Midbrain (tissue), 1 donor: Measurements from ENCODE around the gene ORM2.

Experiments used
- DNase-seq: peaks from one replicate; lab custom pipeline; 2025; lab: John Stamatoyannopoulos, UW

The ORM2 gene

GRCh38 chr9:114371343-114371944 lies 41.8 kb downstream of the ORM2 start:
- no peak for DNase-seq

GRCh38 chr9:114371973-114372917 lies 42.6 kb downstream of the ORM2 start:
- DNase-seq = no peak

- DNase-seq = peak; percentile 47
Measured at GRCh38 chr9:114372921-114373448, 43.3 kb downstream of the ORM2 start.

GRCh38 chr9:114373960-114374730 lies 44.5 kb downstream of the ORM2 start:
- no peak for DNase-seq

GRCh38 chr9:114374936-114375335 lies 45.3 kb downstream of the ORM2 start:
- no peak for DNase-seq

- no peak for DNase-seq
Measured at GRCh38 chr9:114375386-114376175, 45.9 kb downstream of the ORM2 start.

GRCh38 chr9:114376586-114377445 lies 47.1 kb downstream of the ORM2 start:
- no peak for DNase-seq

GRCh38 chr9:114378016-114378415 lies 48.3 kb downstream of the ORM2 start:
- no peak for DNase-seq

GRCh38 chr9:114378883-114379282 lies 49.2 kb downstream of the ORM2 start:
- no peak for DNase-seq
